ENCODE measurements around the gene ASCC1.

- TF ChIP-seq POLR2AphosphoS5 (IDR thresholded peaks at IDR 0.05), result no peak
- TF ChIP-seq CTCF (IDR thresholded peaks at IDR 0.05), result no peak
- TF ChIP-seq POLR2A (IDR thresholded peaks at IDR 0.05; ENCODE audit: low read depth), result no peak
Measured at GRCh38 chr10:72241691-72242252, 25.7 kb upstream of the ASCC1 start.

Data from esophagus muscularis mucosa (tissue), 3 donors.